Stimulated activated CD8-positive, alpha-beta memory T cell treated with anti-CD3 and anti-CD28 coated beads, Interleukin-15, amount 100 ng/mL, for 4 hours (primary cell): ENCODE results near the gene IL1F10.

Experiments used
- DNase-seq, 2 donors: peaks; one replicate each; pipeline ENCODE4 v3.0.0-alpha.2; 2020; ENCODE audit warnings: low read depth in 2 of 2

The IL1F10 gene

GRCh38 chr2:113058998-113059960 lies 8.5 kb upstream of the IL1F10 start, which contains the start of gene IL36RN:
Gene IL36RN, plus strand, starts transcription at chr2:113059198. Its CDS starts 241 bp downstream, at chr2:113059439.
- DNase-seq = no peak

- DNase-seq = no peak
Measured at GRCh38 chr2:113060396-113060795, 7.4 kb upstream of the IL1F10 start.

- DNase-seq = no peak
Measured at GRCh38 chr2:113060796-113061195, 7.0 kb upstream of the IL1F10 start.

GRCh38 chr2:113061241-113061640 lies 6.5 kb upstream of the IL1F10 start:
- DNase-seq = no peak

GRCh38 chr2:113061896-113062770 lies 5.6 kb upstream of the IL1F10 start:
- no peak for DNase-seq

GRCh38 chr2:113064281-113064680 lies 3.5 kb upstream of the IL1F10 start:
- DNase-seq = no peak

GRCh38 chr2:113064898-113065297 lies 2.9 kb upstream of the IL1F10 start:
- DNase-seq = no peak

GRCh38 chr2:113068249-113068648 lies 479 bp downstream of the IL1F10 start:
- DNase-seq = no peak

GRCh38 chr2:113068706-113069485 lies 1.1 kb downstream of the IL1F10 start:
- no peak for DNase-seq

GRCh38 chr2:113069676-113070605 lies 2.2 kb downstream of the IL1F10 start:
- no peak for DNase-seq

GRCh38 chr2:113070606-113070975 lies 2.8 kb downstream of the IL1F10 start:
- DNase-seq = no peak

- no peak for DNase-seq
Measured at GRCh38 chr2:113072584-113072983, 4.8 kb downstream of the IL1F10 start.

GRCh38 chr2:113073325-113073834 lies 5.6 kb downstream of the IL1F10 start:
- DNase-seq = no peak

GRCh38 chr2:113075030-113075429 lies 7.3 kb downstream of the IL1F10 start:
- no peak for DNase-seq

GRCh38 chr2:113075600-113075999 lies 7.8 kb downstream of the IL1F10 start:
- DNase-seq = no peak

GRCh38 chr2:113076954-113077669 lies 9.3 kb downstream of the IL1F10 start:
- DNase-seq = no peak

- no peak for DNase-seq
Measured at GRCh38 chr2:113077921-113078320, 10.2 kb downstream of the IL1F10 start.

- DNase-seq = no peak
Measured at GRCh38 chr2:113078350-113078839, 10.6 kb downstream of the IL1F10 start.

- no peak for DNase-seq
Measured at GRCh38 chr2:113079131-113079530, 11.4 kb downstream of the IL1F10 start.

- DNase-seq = no peak
Measured at GRCh38 chr2:113080134-113080533, 12.4 kb downstream of the IL1F10 start.
